Lower leg skin (tissue), 4 donors: ENCODE measurements around the gene ALOX15. TPM values are rescaled to one million over a fixed set of nuclear protein-coding genes. Genes with fewer than 3 reads are reported as not detected.

ENCODE experiments used
- DNase-seq, 2 donors: peaks; one replicate each; pipeline ENCODE4 v3.0.0-alpha.2; 2019; ENCODE audit warnings: low spot score in 2 of 2
- H3K4me3 ChIP-seq: fragments of 200-600 bp; sonication (generic); 2 replicates; pipeline ENCODE4 v1.5.1; 2017; ENCODE audit warnings: mild to moderate bottlenecking, low read depth; ENCODE audit not compliant: poor library complexity, severe bottlenecking
- CTCF ChIP-seq, 3 donors: fragments of 450-650 bp; IDR thresholded peaks; one replicate each; pipeline ENCODE4 v1.5.1; 2016; ENCODE audit warnings: antibody characterized with exemption in 3 of 3, mild to moderate bottlenecking in 3 of 3, moderate library complexity in 2 of 3
- POLR2A ChIP-seq, 2 donors: fragments of 450-650 bp; IDR thresholded peaks; one replicate each; pipeline ENCODE4 v1.6.1; 2016 to 2017; ENCODE audit warnings: antibody characterized with exemption in 2 of 2, mild to moderate bottlenecking in 1 of 2, moderate library complexity in 1 of 2
- WGBS, 2 donors: methylation state at CpG; one replicate each; pipeline ENCODE4 v1.1.5; 2018; 5-methylcytosine and 5-hydroxymethylcytosine counted together
- intact Hi-C: fragments of 100-400 bp; cut with DNase I; formaldehyde crosslinking; loops from one replicate; pipeline ENCODE4 v1.15.0; 2023; ENCODE audit warnings: low total_unique reads
- total RNA-seq, 4 donors: library from RNA; depleted of rRNA; stranded (reverse); fragments of >200 nt; gene quantifications; one replicate each; pipeline ENCODE4 v1.1.0, GENCODE V29; 2016

ALOX15 gene
- total RNA-seq, 4 donors from 2014 or later: 0.54 to 0.68 TPM; not detected in 2

- H3K4me3 ChIP-seq: no peak overlapping the region
- intact Hi-C loops: no loop called here
- no peak for DNase-seq
- 90 to 91% methylated on average over 7 of the region's 7 CpGs for WGBS, 2 donors
- TF ChIP-seq POLR2A (IDR thresholded peaks at IDR 0.05) (no peak), CTCF (IDR thresholded peaks at IDR 0.05) (no peak)
These were observed 35.3 kb upstream of the ALOX15 start for GRCh38 chr17:4676791-4677190.

GRCh38 chr17:4675791-4676190 lies 34.3 kb upstream of the ALOX15 start:
- intact Hi-C loops: no loop called here
- TF ChIP-seq POLR2A (IDR thresholded peaks at IDR 0.05) (no peak), CTCF (IDR thresholded peaks at IDR 0.05) (no peak)
- no peak overlapping the region for H3K4me3 ChIP-seq
- no peak for DNase-seq
- WGBS, 2 donors: 93 to 96% methylated on average over 10 of the region's 10 CpGs

DNA sequence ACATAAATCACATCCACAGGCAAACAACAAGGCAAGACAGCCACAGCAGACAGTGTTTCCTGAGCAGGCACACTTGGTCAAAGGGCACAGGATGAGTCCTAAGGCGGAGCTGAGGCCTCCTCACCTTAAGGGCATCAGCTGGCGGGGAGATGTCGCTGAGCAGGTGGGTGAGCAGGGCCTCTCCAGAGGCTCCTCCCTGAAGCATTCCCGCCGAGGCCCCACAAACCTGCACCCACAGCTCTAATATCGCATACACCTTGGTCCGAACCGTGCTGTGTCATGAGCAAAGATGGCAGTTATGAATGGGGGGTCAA lies 33.2 kb upstream of the ALOX15 start:
- intact Hi-C loops: no loop called here
- no peak for DNase-seq
- no peak for TF ChIP-seq POLR2A (IDR thresholded peaks at IDR 0.05)
- no peak for TF ChIP-seq CTCF (IDR thresholded peaks at IDR 0.05)
- WGBS, 2 donors: 89 to 91% methylated on average over 8 of the region's 8 CpGs
- H3K4me3 ChIP-seq: no peak overlapping the region

- TF ChIP-seq POLR2A (IDR thresholded peaks at IDR 0.05): no peak
- TF ChIP-seq CTCF (IDR thresholded peaks at IDR 0.05): no peak
- intact Hi-C loops: no loop called here
- H3K4me3 ChIP-seq: no peak overlapping the region
- DNase-seq: no peak
- 88 to 89% methylated on average over 23 to 27 of the region's 27 CpGs for WGBS, 2 donors
These were observed 32.7 kb upstream of the ALOX15 start for GRCh38 chr17:4673986-4674684.

- WGBS, 2 donors: 84 to 87% methylated on average over 5 to 11 of the region's 11 CpGs
- TF ChIP-seq POLR2A (IDR thresholded peaks at IDR 0.05) (no peak), CTCF (IDR thresholded peaks at IDR 0.05) (no peak)
- H3K4me3 ChIP-seq: no peak overlapping the region
- DNase-seq: no peak
- intact Hi-C loops: no loop called here
These were observed 31.7 kb upstream of the ALOX15 start for GRCh38 chr17:4673169-4673568.

GRCh38 chr17:4672751-4673150 lies 31.3 kb upstream of the ALOX15 start:
- TF ChIP-seq CTCF (IDR thresholded peaks at IDR 0.05) (no peak), POLR2A (IDR thresholded peaks at IDR 0.05) (no peak)
- intact Hi-C loops: no loop called here
- WGBS, 2 donors: 76 to 89% methylated on average over 8 of the region's 8 CpGs
- no peak overlapping the region for H3K4me3 ChIP-seq
- DNase-seq: no peak
